ENCODE data around the gene RNF207.

The RNF207 gene

GRCh38 chr1:6269720-6270400 lies 63.9 kb downstream of the RNF207 start:
- no peak for DNase-seq (ENCODE audit: low read depth)

DNA sequence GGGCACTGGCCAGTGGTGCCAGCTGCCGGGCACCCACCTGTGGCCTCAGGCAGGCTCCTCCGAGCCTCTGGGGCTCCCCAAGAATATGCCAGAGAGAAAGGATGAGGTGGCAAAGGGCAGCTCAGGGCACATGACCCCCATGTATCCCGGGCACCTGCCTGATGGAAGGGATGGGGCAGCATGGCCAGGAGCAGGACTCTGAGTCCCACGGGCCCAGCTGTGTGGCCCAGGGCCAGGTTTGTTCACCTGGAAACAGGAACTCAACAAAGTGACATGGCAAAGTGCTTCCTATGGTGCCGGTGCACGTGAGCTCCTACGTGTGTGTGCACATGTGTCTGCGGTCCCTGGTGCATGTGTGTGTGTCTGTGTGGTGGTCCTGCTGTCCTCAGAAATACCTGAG lies 64.5 kb downstream of the RNF207 start:
- DNase-seq (ENCODE audit: low read depth) = no peak

Data from GM04504 (cell line).